ENCODE data around the gene SPPL3. TPM values are rescaled to one million over a fixed set of nuclear protein-coding genes. Genes with fewer than 3 reads are reported as not detected.
"Not testable (repeated sequence)": the region's sequence is repeated elsewhere in the genome, so short reads cannot be mapped to it uniquely, and the experiment has no call there.

Gene SPPL3, protein sequence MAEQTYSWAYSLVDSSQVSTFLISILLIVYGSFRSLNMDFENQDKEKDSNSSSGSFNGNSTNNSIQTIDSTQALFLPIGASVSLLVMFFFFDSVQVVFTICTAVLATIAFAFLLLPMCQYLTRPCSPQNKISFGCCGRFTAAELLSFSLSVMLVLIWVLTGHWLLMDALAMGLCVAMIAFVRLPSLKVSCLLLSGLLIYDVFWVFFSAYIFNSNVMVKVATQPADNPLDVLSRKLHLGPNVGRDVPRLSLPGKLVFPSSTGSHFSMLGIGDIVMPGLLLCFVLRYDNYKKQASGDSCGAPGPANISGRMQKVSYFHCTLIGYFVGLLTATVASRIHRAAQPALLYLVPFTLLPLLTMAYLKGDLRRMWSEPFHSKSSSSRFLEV
- 5.4 and 7.1 TPM in 2 replicates for total RNA-seq (2014; rRNA removed; shearing (Covaris generic))

- peak; percentile 95 for DNase-seq (ENCODE audit: low read depth)
Measured at GRCh38 chr12:120904197-120904773, at the start of gene SPPL3. Gene SPPL3 (minus strand): TSS chr12:120904358. CDS start chr12:120903867, 491 bp downstream.

- DNase-seq (ENCODE audit: low read depth), result no peak
Measured at GRCh38 chr12:120950807-120951206, 46.6 kb upstream of the SPPL3 start.

- not testable (repeated sequence) for DNase-seq (ENCODE audit: low read depth)
Measured at GRCh38 chr12:120950260-120950799, 46.2 kb upstream of the SPPL3 start.

DNA sequence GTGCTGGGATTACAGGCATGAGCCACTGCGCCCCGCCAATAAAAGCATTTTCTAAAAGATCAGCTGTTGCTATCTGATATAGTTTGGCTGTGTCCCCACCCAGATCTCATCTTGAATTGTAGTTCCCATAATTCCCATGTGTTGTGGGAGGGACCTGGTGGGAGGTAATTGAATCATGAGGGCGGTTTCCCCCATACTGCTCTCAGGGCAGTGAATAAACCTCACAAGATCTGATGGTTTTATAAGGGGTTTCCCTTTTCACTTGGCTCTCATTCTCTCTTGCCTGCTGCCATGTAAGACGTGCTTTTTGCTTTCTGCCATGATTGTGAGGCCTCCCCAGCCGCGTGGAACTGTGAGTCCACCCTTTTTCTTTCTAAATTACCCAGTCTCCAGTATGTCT lies 41.4 kb upstream of the SPPL3 start:
- DNase-seq (ENCODE audit: low read depth), result not testable (repeated sequence)

GRCh38 chr12:120944645-120945217 lies 40.6 kb upstream of the SPPL3 start:
- peak; percentile 36 for DNase-seq (ENCODE audit: low read depth)

GRCh38 chr12:120943482-120943881 lies 39.3 kb upstream of the SPPL3 start:
- DNase-seq (ENCODE audit: low read depth), result no peak

- DNase-seq (ENCODE audit: low read depth), result no peak
Measured at GRCh38 chr12:120941846-120942405, 37.8 kb upstream of the SPPL3 start.

DNA sequence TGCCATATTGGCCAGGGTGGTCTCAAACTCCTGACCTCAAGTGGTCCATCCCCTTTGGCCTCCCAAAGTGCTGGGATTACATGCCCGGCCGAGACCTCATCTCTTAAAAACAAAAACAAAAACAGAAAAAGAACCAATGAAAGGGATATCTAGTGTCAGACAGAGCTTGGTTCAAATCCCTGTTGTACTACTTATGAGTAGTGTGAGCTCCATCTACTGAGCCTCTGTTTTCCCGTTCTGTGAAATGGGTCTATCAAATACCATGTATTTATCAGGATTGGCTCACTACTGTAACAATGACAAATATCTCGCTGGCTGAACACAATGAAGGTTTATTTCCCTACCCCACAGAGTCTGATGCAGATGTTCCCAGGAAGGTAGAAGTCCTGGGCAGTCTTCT lies 37.3 kb upstream of the SPPL3 start:
- DNase-seq (ENCODE audit: low read depth), result no peak

DNA sequence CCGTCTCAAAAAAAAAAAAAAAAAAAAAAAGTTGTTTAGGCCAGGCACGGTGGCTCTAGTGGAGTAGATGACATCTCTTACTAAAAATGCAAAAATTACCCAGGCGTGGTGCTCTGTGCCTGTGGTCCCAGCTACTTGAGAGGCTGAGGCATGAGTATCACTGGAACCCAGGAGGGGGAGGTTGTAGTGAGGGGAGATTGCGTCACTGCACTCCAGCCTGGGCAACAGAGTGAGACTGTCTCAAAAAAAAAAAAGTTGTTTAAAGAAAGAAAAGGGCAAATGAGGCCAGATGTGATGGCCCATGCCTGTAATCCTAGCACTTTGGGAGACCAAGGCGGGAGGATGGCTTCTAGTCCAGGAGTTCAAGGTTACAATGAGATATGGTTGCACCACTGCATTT lies 36.6 kb upstream of the SPPL3 start:
- peak; percentile 58 for DNase-seq (ENCODE audit: low read depth)

- DNase-seq (ENCODE audit: low read depth), result no peak
Measured at GRCh38 chr12:120940006-120940405, 35.8 kb upstream of the SPPL3 start.

DNA sequence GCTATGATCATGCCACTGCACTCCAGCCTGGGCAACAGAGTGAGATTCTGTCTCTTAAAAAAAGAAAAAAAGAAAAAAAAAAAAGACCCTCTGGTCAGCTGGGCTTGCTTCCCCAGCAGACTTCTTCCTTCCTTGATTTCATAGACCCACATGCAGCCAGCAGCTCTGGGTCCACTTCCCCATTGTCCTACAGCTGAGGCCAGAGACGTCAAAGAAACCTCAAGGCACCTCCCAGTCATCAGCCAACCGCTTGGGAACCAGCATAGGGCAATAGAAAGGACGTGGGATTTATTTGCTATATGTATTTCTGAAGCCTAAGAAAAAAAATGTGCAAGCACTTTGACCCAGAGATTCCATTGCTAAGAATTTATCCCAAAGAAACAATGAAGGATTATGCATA lies 35.4 kb upstream of the SPPL3 start:
- DNase-seq (ENCODE audit: low read depth), result no peak

GRCh38 chr12:120938496-120938895 lies 34.3 kb upstream of the SPPL3 start:
- no peak for DNase-seq (ENCODE audit: low read depth)

DNA sequence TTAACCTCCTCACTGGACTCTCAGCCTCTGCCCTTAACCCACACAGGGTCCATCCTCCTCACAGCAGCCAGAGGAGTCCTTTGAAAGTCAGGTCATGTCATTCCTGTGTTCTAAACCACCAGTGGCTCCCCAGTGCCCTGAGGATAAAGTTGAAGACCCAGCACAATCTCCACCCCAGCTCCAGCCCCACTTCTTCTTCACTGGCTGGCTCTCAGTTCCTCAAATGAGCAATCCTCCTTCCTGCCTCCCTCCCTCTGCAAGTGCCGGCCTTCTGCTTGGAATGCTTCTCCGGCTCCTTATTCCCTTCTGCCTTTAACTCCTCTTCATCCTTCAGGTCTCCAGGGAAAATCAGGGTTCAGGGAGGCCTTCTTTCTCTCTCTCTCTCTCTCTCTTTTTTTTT lies 32.0 kb upstream of the SPPL3 start:
- DNase-seq (ENCODE audit: low read depth), result no peak

DNA sequence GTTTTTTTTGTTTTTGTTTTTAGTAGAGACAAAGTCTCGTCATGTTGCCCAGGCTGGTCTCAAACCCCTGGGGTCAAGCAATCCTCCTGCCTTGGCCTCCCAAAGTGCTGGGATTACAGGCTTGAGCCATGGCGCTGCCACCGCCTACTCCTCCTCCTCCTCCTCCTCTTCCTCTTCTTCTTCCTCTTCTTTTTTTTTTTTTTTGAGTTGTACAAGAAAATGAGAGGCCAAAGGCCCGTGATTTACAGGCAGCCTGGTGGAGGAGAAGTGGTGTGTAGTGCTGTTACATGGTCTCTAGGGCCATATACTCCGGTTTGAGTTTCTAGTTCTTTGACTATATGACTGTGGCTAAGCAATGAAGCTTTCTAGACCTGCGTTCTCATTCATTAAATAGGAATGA lies 29.6 kb upstream of the SPPL3 start:
- no peak for DNase-seq (ENCODE audit: low read depth)

GRCh38 chr12:120932956-120933526 lies 28.9 kb upstream of the SPPL3 start:
- no peak for DNase-seq (ENCODE audit: low read depth)

DNA sequence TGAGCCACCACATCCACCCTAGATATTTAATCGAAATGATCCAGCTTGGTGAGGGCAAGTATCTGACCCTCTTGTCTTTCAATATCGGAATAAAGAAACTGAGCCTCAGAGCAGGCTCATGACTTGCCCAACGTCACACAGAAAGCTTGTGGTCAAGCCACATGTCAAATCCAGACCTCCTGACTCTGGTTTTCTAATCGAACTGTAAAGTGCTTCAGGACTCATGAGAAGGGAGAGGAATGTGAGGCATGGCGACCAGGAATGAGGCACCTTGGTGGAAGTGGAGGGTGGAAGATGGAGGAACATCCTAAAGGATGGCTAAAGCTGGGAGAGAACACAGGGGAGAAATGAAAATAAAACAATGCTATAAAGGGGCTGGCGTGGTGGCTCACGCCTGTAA lies 27.9 kb upstream of the SPPL3 start:
- no peak for DNase-seq (ENCODE audit: low read depth)

DNA sequence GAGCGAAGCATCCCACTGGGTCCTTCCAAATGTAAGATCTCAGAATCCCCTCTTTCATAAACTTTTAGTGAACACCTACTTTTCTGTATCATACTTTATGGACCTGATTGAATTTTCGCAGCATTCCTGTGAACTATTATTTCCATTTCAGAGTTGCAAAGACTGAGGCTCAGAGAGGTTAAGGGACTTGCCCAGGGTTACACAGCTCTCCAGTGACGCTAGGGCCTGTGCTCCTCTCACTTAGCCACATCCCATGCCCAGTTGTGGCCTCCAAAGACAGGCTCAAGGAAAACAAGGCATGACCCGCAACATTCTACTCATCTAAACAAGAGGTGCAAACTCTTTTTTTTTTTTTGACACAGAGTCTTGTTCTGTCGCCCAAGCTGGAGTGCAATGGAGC lies 25.9 kb upstream of the SPPL3 start:
- DNase-seq (ENCODE audit: low read depth), result no peak

DNA sequence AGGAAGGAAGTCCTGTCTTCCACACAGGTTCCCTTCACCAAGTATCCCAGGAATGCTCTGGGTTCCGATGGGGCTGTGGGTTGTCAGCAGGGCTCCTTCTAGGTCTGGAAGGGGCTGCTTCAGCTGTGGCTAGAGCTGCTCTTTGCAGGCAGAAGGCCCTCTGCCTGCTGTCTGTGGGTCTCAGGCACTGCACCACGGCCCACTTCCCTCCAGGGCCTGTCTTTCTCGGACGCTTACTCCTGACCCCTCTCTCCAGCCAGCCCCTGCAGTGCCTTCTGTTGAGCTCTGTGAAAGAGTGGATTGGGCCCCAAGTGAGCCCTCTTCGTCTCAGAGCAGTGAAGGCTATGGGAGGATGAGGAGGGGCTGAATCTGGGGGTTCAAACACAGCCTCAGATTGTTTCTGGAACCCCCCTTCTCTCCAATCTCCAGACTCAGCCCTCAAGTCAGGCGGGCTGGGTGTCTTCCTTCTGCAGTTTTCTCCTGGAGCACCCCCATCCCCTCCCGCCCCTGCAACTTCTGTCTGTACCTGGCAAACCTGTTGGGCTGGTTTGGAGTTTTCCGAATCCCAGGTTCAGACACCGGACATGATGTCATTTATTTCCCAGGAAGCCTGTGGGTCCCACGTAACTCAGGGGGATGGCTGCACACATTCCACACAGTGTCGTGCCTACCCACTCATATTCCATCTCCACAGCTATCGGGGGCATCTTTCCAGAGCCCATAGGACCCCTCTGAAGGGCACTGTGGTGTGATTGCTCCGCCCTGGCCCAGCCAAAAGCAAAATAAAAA lies 24.9 kb upstream of the SPPL3 start:
- no peak for DNase-seq (ENCODE audit: low read depth)

DNA sequence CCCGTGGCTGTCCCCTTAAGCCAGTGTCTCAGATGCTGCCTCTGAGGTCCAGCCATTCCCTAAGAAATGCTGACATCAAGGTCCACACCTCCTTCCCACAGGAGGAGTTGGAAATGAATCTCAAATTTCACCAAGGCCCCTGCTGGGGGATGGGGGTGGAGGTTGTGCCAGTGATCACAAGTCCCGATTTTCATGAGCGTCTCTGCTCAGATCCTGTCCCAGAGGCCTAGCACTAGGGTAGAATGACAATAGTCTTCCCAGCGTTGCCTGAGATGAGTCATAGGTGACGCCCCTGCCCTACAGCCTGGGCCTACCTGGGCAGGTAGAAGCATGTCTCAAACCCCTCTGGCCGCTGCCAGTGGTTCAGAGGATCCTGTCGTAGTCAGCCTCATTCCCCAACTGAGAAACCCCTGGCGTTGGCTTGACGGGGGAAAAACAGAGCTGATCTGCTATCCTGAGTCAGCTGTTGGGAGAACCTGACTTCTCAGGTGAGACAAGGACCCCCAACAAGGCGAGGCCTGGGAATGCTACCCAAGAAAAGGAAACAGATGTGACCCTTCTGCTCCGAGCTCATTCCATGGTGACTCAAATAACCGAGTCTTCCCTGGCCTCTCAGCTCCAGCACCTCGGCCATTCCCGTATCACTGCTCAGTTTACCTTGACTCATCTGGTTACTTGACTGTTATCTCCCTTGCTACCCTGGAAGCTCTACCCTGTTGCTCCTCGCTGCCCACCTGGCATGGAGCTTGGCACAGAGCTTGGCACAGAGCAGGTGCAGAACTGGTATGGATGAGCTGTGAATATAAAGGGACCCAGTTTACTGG lies 21.8 kb upstream of the SPPL3 start:
- DNase-seq (ENCODE audit: low read depth), result no peak

GRCh38 chr12:120922279-120922678 lies 18.1 kb upstream of the SPPL3 start:
- no peak for DNase-seq (ENCODE audit: low read depth)
